Measurements from ENCODE around the gene WDR47.
"Not testable (repeated sequence)": the region's sequence is repeated elsewhere in the genome, so short reads cannot be mapped to it uniquely, and the experiment has no call there.

The WDR47 gene

DNA sequence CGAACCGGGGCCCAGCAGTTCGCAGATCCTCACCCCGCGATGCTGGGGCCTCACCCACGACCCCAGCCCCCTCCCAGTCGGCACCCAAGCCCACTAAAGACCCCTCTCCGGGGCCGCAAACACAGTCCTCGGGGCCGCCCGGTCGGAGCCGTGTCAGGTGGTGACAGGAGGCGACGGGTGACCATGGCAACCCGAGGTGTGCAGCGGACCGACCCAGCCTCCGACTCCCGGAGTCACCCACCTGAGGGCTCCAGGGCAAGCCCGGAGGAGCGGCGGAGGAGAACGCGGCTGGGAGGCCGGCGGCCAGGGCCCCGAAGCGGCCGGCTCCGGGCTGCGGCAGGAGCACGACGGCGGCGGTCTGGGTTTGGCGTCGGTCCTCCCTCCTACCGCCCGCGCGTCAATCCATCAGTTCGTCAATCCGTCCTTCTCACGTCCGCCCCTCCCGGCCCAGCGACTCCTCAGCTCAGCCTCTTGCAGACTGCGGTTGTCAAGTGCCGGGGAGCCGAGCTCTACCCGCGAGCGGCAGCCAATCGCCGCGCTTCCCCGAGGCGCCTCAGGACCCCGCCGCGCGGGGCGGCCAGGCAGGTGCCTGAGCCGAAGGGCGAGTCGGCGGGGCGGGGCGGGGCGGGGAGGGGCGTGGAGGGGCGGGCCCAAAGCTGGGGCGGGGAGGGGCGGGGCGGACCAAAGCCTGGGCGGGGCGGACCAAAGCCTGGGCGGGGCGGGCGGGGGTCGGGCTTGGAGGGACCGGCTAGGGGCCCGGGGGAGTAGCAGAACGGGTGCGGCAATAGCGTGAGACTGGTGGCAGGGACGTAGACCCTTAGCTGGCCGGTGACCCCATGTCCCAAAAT is at the start of gene WDR47:
Gene WDR47 (minus strand): TSS at position 482 of the 848 bp plus-strand sequence. CDS start 18,590 bp downstream, outside the sequence.
- peak; percentile 97 for DNase-seq

DNA sequence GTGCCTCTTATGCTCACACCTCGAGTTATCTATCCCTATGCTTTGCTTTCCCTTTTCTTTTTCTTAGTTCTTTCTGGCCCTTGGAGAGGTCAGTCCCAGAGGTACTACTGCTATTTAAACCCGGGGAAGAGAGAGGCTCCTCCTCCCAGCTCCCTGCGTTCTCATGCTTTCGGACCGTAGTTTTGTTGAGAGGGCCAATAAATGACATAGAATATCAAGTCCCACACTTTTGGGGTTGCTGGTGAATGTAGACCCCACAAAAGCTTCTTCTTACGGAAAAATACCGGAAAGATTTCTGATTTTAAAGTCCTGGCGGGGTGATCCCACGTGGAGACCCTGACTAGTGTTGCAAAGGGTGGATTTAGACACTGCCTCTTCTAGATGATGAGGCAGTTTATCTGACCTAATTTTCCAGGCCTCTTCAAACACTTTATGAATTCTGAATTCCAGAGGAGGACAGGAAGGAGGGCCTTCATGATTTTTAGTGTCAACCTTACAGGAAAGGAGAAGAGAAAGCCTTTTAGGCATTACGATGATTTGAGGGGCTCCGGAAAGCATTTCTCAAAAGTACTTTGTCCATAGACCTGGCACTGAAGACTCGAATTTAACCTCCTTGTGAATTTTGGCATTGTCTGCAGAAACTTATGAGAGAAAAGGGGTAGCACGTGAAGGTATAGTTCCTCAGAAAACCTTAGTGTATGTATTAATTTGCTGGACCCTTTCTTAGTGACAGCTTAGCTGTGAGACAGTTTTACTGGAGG is 49.4 kb upstream of the WDR47 start:
- DNase-seq, result no peak

DNA sequence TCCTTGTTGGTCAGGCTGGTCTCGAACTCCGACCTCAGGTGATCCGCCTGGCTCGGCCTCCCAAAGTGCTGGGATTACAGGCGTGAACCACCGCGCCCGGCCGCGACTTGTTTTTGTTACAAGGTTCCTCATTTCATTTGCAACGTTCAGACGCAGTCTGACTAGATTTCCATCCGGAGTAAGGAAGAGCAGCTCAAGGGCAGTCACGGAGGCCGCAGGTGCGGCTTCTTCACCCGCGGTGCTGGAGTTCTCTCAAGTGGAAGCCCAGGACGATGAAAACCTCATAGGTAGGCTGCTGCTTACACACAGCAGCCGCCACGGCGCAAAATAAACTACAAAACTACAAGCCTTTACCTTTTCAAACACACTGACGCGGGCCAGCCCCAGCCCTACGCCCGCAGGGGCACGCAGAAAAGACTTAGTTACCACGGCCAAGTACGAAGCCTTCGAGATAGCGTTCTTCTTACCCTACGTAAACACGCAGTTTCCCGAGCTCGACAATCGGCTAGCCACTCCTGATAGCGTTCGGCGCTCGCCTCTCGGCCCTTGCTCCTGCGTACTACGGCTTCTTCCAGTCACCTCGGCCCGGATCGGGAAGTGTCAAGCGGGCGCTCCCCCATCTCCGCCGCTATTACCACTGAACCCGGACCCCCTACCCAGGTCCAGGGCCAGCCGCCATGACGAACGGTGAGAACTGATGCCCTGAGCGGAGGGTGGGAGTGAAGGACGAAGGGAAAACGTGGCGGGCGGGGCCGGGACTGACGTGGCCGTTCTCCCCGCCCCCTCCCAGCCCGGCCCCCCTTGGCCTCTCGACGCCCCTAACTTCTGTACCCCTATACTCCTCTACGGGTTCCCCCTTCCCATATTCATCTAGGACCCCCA is 48.5 kb upstream of the WDR47 start, which contains the start of gene TMEM167B:
Gene TMEM167B (plus strand): TSS at position 569 of the 882 bp plus-strand sequence. CDS start 109 bp downstream, at position 678.
- peak; percentile 92 for DNase-seq

- peak; percentile 51 for DNase-seq
Observed at GRCh38 chr1:109089242-109090015, 47.5 kb upstream of the WDR47 start.

DNA sequence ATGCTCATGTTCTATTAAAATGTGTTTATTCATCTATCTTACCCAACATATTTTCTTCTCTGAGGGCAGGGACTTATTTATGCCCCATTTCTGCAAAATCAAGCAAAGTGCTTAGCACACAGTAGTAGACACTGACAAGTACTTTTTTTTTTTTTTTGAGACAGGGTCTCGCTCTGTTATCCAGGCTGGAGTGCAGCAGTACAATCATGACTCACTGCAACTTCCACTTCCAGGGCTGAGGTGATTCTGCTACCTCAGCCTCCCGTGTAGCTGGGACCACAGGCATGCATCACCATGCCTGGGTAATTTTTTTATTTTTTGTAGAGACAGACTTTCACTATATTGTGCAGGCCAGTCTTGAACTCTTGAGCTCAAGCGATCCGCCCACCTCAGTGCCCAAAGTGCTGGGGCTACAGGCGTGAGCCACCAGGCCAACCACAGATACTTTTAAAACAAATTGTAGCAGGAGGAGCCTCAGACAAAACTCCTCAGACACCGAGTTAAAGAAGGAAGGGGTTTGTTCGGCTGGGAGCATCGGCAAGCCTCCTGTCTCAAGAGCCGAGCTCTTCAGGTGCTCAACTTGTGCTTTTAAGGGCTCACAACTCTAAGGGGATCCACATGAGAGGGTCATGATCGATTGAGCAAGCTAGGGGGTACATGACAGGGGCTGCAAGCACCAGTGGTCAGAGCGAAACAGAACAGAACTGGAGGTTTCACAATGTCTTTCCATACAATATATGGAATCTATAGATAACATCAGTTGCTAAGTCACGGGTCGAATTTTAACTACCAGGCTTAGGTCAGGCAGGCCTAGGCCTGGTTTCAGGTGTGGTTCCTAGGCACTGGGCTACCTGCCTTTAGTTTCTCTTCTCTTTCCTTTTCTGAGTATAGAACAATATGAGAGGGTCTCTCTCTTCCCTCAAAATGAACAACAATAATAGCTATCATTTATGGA is 42.9 kb upstream of the WDR47 start:
- no peak for DNase-seq

DNA sequence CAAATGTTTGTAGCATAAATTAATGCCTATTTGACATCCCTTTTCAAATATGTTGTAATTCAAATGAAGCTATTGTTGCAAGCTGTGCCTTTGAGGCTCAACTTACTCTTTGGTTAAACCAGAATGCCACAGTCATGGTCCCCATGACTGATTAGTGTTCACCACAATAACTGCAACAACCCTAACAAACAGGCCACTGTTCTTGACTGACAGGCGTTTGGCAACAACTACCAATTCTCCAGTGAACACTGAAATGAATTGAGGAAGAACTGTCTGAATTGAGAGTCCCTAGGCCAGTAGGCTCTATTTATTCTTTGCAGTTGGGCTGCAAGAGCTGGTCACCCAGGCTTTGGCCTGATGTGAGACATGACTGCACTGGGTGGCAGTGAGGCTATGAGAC is 42.0 kb upstream of the WDR47 start:
- no peak for DNase-seq

DNA sequence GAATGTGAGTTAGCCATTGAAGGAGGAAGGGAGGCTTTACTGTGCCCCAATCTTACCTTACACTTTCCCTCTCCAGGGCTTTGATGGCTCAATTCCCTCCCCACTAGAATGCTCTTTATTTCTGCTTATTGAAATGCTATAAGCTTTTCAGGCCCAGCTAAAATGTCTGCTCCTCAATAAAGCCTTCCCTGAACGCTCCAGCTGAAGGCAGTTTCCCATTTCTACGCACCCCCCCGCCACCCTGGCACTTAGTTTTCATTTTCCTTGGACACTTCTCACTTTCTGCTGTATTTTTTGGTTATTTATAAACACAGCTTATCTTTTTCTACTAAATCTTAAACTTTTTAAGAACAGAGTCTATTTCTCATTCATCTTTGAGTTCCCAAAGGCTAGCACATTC is 41.6 kb upstream of the WDR47 start:
- DNase-seq, result no peak

DNA sequence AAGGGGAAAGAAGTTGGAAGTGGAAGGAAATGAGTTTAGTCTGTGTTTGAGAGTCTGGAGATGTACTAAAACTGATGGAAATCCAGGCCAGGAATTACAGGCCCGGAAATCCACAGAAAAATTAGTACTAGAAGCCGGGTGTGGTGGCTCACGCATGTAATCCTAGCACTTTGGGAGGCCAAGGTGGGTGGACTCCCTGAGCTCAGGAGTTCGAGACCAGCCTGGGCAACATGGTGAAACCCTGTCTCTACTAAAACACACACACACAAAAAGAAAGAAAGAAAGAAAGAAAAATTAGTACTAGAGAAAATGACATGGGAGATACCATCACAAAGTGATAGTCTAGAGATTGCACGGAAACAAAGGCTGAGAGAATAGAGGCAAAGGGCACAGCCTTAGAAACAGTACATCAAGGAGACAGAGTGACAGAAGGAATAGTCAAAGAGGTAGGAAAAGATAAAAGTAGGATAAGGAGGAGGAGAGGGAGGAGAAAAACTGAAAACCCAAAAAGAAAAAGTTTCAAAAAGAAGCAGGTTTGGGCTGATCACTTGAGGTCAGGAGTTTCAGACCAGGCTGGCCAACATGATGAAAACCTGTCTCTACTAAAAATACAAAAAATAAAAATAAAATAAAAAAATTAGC is 38.7 kb upstream of the WDR47 start:
- DNase-seq, result no peak

GRCh38 chr1:109079240-109079622 is 37.3 kb upstream of the WDR47 start:
- DNase-seq, result no peak

GRCh38 chr1:109078317-109078716 is 36.4 kb upstream of the WDR47 start:
- DNase-seq, result no peak

GRCh38 chr1:109075531-109076490 is 33.9 kb upstream of the WDR47 start, which contains the start of gene TAF13:
TSS of gene TAF13 (minus strand) at chr1:109076003. CDS start at chr1:109075947, 56 bp downstream.
- DNase-seq, result peak; percentile 89

DNA sequence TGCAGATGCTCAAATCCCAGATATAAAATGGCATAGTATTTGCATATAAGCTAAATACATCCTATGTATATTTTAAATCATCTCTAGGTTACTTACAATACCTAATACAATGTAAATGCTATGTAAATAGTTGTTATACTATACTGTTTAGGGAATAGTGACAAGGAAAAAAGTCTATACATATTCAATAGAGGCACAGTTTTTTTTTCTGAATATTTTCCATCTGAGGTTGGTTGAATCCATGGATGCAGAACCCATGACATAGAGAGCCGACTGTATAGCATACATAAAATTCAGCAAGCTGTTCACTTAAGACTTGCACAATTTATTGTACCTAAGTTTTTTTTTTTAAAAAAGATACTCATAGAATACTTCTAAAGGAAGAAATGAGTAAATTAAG is 27.4 kb upstream of the WDR47 start:
- DNase-seq, result no peak

DNA sequence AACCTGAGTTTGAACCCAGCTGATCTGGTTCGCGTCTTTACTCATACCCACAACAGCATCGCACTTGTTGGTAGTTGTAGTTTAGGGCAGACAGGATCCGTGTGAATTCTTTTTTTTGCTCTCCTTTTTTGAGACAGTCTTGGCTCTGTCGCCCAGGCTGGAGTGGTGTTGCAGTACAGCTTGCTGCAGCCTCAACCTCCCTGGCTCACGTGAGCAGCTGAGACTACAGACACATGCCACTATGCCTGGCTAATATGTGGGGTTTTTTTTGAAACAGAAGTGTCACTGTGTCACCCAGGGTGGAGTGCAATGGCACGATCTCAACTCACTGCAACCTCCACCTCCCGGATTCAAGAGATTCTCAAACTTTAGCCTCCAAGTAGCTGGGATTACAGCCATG is 26.0 kb upstream of the WDR47 start:
- DNase-seq, result no peak

- DNase-seq, result no peak
Observed at GRCh38 chr1:109065137-109065536, 23.2 kb upstream of the WDR47 start.

GRCh38 chr1:109061183-109061582 is 19.3 kb upstream of the WDR47 start:
- no peak for DNase-seq

GRCh38 chr1:109060707-109061106 is 18.8 kb upstream of the WDR47 start:
- no peak for DNase-seq

- no peak for DNase-seq
Observed at GRCh38 chr1:109059026-109059425, 17.1 kb upstream of the WDR47 start.

DNA sequence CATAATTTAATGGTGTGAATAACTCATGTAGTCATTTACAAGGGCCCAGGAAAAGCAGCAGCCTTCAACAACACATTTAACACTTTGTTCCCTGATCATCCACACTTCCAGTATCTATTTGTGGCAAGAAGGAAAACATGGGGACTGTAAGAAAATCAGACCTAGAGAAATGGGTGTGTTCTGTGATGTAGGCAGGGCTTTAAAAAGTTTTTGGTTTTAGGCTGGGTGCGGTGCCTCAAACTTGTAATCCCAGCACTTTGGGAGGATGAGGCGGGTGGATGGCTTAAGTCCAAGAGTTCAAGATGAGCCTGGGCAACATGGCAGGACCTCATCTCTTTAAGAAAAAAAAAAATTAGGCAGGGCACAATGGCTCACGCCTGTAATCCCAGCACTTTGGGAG is 14.2 kb upstream of the WDR47 start:
- no peak for DNase-seq

- DNase-seq, result not testable (repeated sequence)
Observed at GRCh38 chr1:109052145-109052544, 10.2 kb upstream of the WDR47 start.
